Hindlimb muscle (tissue), 1 donor: ENCODE measurements around the gene CLHC1. TPM values are rescaled to one million over a fixed set of nuclear protein-coding genes. Genes with fewer than 3 reads are reported as not detected.
"Not testable (repeated sequence)": the region's sequence is repeated elsewhere in the genome, so short reads cannot be mapped to it uniquely, and the experiment has no call there.

Experiments used
- DNase-seq: peaks from one replicate; pipeline ENCODE4 v3.0.0-alpha.2; 2013
- polyA plus RNA-seq: library from polyadenylated mRNA; unstranded; fragments of 120-200 nt; gene quantifications from one replicate; pipeline ENCODE4 v1.2.1, GENCODE V29; 2013; ENCODE audit not compliant: insufficient read length

The CLHC1 gene
- polyA plus RNA-seq, result 15.4 TPM

- DNase-seq, result peak; percentile 95
Observed at GRCh38 chr2:55232084-55232862, at the start of gene CLHC1, which contains the start of gene RPS27A. CLHC1 (minus strand) TSS chr2:55232293; CDS start chr2:55222411, 9,882 bp downstream. RPS27A (plus strand) TSS chr2:55232688; CDS start chr2:55232825, 137 bp downstream.

DNA sequence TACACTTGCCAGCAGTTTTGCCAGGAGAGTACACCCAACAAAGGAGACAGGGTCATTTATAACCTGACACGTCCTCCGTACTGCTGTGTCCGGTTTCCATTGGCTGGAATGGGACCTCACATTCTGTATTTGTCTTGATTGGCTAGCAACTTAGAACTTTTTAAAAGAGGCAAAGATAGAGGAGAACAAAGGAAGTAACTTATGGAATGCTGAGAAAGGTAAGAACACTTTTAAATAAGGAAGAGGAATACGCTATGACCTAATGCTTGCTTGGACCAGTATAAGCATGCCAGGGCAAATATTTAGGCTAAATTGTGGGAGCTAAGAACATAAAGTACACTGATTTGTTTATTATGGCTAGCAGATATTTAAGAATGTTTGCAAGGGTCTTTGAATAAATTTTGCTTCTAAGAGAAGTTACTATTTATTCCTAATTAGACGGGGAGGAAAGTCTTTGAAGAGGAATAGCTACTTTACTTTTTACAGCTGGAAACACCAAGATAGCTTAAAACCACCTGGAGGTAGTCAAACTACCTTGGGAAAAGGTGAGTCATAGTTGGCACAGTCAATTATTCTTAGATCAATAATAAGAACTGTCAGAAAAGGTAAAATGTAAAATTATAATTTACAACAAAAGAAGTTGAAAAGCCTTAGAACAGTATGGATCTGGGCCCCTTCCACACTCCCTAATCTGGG lies 48.9 kb upstream of the CLHC1 start:
- not testable (repeated sequence) for DNase-seq

DNA sequence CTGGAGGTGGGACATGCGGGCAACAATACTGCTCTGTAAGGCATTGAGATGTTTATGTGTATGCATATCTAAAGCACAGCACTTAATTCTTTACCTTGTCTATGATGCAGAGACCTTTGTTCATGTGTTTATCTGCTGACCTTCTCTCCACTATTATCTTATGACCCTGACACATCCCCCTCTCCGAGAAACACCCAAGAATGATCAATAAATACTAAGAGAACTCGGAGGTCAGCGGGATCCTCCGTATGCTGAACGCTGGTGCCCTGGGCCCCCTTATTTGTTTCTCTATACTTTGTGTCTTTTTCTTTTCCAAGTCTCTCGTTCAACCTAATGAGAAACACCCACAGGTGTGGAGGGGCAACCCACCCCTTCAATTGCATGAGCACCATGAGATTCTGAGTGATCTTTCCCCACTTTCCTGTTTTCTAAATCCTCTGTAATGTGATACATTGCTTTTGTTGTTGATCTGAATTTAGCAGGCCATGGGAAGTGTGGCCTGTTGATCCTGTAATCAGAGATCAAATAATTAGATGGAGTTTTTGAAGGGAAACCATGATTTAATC lies 47.8 kb upstream of the CLHC1 start:
- not testable (repeated sequence) for DNase-seq

DNA sequence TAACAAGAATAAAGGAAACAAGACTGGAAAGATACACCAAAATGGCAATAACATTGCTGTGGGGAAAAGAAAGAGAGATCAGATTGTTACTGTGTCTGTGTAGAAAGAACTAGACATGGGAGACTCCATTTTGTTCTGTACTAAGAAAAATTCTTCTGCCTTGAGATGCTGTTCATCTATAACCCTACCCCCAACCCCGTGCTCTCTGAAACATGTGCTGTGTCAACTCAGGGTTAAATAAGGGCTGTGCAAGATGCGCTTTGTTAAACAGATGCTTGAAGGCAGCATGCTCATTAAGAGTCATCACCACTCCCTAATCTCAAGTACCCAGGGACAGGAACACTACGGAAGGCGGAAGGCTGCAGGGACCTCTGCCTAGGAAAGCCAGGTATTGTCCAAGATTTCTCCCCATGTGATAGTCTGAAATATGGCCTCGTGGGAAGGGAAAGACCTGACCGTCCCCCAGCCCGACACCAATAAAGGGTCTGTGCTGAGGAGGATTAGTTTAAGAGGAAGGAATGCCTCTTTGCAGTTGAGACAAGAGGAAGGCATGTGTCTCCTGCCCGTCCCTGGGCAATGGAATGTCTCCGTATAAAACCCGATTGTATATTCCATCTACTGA lies 47.2 kb upstream of the CLHC1 start:
- DNase-seq, result not testable (repeated sequence)

GRCh38 chr2:55277310-55277709 lies 45.2 kb upstream of the CLHC1 start:
- no peak for DNase-seq

DNA sequence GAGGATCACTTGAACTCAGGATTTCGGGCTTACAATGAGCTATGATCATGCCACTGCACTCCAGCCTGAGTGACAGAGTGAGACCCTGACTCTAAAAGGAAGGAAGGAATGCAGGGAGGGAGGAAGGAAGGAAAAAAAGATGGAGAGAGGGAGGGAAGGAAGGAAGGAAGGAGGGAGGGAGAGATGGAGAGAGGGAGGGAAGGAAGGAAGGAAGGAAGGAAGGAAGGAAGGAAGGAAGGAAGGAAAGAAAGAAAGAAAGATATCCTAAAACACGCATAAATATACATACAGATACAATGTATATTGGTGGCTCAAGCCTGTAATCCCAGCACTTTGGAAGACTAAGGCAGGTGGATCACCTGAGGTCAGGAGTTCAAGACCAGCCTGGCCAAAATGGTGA lies 42.3 kb upstream of the CLHC1 start:
- DNase-seq, result not testable (repeated sequence)

DNA sequence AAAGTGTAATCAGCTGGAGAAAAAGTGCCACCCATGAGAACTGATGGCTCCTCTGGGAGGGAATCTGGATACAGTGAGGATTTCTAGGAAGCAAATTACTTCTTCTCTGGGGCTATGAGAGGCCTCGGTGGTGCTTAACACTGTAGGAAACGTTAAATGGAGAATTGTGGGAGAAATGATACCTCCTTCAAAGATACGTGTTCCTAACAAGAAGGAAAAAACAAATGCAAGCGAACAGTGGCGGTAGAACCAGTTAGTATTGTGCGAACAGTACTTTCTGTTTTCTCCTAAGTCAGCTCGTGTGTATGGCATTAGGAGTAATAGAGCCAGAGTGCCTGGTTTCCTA lies 37.5 kb upstream of the CLHC1 start:
- DNase-seq, result no peak

GRCh38 chr2:55268907-55269644 lies 37.0 kb upstream of the CLHC1 start, which contains the start of gene MTIF2:
MTIF2 (minus strand) TSS chr2:55269231; CDS start chr2:55263858, 5,373 bp downstream.
- peak; percentile 94 for DNase-seq

DNA sequence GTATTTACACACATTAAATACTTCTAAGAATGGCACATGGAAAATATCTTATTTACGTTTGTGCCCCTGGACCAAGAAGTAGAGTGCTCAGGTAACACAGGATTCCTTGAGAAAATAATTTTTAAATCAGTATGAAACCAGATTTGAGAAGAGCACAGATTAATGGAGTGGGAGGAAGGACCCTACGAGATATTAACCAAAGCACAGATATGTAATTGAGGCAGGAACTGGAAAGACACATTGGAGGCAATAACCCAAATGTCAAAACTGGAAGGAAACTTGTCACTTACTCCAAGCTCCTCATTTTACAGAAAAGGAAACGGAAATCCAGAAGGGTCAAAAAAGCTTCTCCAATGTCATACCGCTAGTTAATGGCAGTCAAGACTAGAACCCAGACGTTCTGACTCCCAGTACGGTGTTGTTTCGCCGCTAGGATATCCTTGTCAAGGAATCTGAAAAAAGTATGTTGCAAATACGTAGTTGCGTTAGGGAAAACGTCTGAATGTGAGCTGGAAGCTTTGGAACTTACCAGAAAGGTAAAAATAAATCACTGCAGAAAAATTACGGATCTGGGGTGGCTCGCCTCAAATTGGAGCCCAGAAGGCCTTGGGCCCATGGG lies 36.3 kb upstream of the CLHC1 start:
- DNase-seq, result no peak

- DNase-seq, result not testable (repeated sequence)
Observed at GRCh38 chr2:55259586-55259985, 27.5 kb upstream of the CLHC1 start.

DNA sequence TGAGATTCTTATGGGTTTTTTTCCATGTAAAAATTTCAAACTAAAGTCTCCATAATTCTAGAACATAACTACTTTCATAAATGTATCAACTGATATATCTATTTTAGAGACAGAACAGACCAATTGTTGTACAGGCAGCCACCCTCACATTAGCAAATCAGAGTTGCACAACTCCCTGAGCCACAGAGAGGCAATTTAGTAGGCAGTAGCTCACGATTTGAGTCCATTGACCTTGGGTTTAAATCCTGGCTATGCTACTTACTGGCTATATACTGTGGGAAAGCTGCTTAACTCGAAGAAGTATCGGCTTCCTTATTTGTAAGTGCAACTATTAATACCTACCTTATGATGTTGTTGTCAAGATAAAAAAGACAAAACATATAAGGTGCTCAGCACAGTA lies 20.7 kb upstream of the CLHC1 start:
- DNase-seq, result no peak

GRCh38 chr2:55247025-55247424 lies 14.9 kb upstream of the CLHC1 start:
- DNase-seq, result no peak

GRCh38 chr2:55245411-55245810 lies 13.3 kb upstream of the CLHC1 start:
- no peak for DNase-seq

GRCh38 chr2:55242617-55243016 lies 10.5 kb upstream of the CLHC1 start:
- no peak for DNase-seq

DNA sequence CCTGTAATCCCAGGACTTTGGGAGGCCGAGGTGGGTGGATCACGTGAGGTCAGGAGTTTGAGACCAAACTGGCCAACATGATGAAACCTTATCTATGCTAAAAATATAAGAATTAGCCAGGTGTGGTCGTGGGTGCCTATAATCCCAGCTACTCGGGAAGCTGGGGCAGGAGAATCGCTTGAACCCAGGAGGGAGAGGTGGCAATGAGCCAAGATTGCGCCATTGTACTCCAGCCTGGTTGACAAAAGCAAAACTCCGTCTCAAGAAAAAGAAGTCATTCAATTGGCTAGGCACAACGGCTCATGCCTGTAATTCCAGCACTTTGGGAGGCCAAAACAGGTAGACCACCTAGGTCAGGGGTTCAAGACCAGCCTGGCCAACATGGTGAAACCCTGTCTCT lies 9.5 kb upstream of the CLHC1 start:
- DNase-seq, result not testable (repeated sequence)

DNA sequence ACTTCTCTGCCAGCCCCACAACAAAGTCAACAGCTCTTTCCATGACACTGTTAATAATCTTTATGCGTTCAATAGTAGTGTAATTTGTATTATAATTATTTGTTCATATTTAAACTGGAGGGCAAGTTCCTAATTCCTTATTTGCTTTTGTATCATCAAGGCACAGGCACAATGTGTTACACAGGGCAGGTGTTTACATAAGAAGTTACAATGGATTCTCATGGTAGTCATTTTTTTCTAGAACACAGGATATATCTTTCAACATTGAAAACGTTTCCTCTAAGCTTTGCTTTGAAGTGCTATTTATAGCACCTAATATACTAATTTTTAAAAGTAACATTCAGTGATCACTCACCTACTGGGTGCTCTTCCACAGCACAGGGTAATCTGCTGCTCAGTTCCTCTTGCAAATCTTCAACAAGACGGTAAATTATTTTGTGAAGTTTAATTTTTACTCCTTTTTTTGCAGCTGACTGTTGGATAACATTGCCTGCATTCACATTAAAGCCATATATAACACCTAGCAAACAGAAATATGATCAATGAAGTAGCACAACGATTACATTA lies 7.6 kb upstream of the CLHC1 start:
- no peak for DNase-seq

DNA sequence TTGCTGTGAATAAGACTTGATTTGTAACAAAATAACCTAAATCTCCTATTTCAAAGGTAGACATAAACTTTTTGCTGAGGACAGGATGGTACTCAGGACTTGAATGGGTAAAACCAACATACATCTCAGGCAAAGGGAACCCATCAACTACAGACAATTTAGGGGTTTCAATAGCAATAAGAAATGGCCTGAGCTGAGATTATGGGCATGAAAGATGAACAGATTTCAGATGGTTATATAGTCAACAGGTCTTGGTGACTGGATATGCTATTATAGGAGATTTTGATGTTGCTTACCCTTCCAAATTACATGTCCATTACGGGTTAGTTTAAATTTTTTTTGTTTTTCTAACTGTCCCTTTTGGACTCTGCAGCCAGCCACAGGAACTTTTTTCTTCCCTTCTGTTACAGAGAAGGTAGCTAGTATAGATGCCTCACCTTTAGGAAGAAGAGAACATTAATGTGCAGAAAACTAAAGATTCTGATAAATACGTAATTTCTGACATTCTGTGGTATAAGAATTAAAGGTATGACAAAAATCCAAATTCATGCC lies 5.0 kb upstream of the CLHC1 start:
- DNase-seq, result no peak

GRCh38 chr2:55235724-55236538 lies 3.8 kb upstream of the CLHC1 start:
- no peak for DNase-seq

DNA sequence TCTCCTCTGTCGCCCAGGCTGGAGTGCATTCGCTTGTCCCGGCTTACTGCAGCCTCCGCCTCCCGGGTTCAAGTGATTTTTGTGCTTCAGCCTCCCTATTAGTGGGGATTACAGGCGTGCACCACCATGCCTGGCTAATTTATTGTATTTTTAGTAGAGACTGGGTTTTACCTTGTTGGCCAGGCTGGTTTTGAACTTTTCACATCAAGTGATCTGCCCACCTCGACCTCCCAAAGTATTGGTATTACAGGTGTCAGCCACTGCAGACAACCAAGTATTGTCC lies 1.5 kb upstream of the CLHC1 start:
- DNase-seq, result no peak

GRCh38 chr2:55232863-55233657 lies 967 bp upstream of the CLHC1 start:
- DNase-seq, result no peak
